Heart right ventricle (tissue), 16 donors: ENCODE measurements around the gene EXOC6. TPM values are rescaled to one million over a fixed set of nuclear protein-coding genes. Genes with fewer than 3 reads are reported as not detected.
A peak's percentile ranks its signal among the peaks of the same experiment; 100 is the strongest.

Experiments
- ATAC-seq, 8 donors: fragments of 200-7000 bp; cut with Tn5 transposase; one replicate each; pipeline ENCODE4 v1.9.1; 2020; ENCODE audit warnings: mild to moderate bottlenecking in 8 of 8, moderate library complexity in 8 of 8, moderate number of reproducible peaks in 1 of 8
- DNase-seq, 2 donors: peaks; one replicate each; pipeline ENCODE4 v3.0.0-alpha.2; 2020
- H3K27ac ChIP-seq, 10 donors: fragments of 200-600 bp; sonication (generic) in 2 of 10; one replicate each; pipeline versions ENCODE4 v1.5.0 to v1.8.0; 2020 to 2022; ENCODE audit warnings: mild to moderate bottlenecking in 3 of 10
- H3K27me3 ChIP-seq, 7 donors: fragments of 200-600 bp; one replicate each; pipeline ENCODE4 v1.8.0; 2021 to 2022; ENCODE audit warnings: mild to moderate bottlenecking in 2 of 7
- H3K36me3 ChIP-seq, 9 donors: fragments of 200-600 bp; sonication (generic) in 1 of 9; one replicate each; pipeline versions ENCODE4 v1.5.0 to v1.8.0; 2020 to 2022; ENCODE audit warnings: mild to moderate bottlenecking in 2 of 9
- H3K4me1 ChIP-seq, 9 donors: fragments of 200-600 bp; sonication (generic) in 1 of 9; one replicate each; pipeline versions ENCODE4 v1.5.0 to v1.8.0; 2020 to 2022; ENCODE audit warnings: mild to moderate bottlenecking in 4 of 9
- H3K4me3 ChIP-seq, 10 donors: fragments of 200-600 bp; sonication (generic) in 2 of 10; one replicate each; pipeline versions ENCODE4 v1.5.0 to v1.8.0; 2020 to 2022; ENCODE audit warnings: mild to moderate bottlenecking in 7 of 10, moderate library complexity in 2 of 10
- H3K9me3 ChIP-seq, 11 donors: fragments of 200-600 bp in 10 of 11; sonication (generic) in 2 of 11; one replicate each; pipeline versions ENCODE4 v1.5.0 to v1.8.0; 2013 to 2022; ENCODE audit warnings: mild to moderate bottlenecking in 2 of 11, control low read depth in 1 of 11, moderate library complexity in 1 of 11
- WGBS, 2 donors: extraction: QIAGEN DNeasy Blood & Tissue Kit; methylation state at CpG; one replicate each; pipeline ENCODE4 v1.1.7; 2013; ENCODE audit warnings: inconsistent platforms in 1 of 2; 5-methylcytosine and 5-hydroxymethylcytosine counted together
- intact Hi-C, 10 donors: fragments of 100-400 bp; cut with DNase I; formaldehyde crosslinking; loops; one replicate each; pipeline versions ENCODE4 v1.11.1 to v1.14.2; 2022
- long read RNA-seq, 3 donors: library from polyadenylated mRNA; unstranded; transcript quantifications; one replicate each; pipeline ENCODE4 v2.0.0, GENCODE V29; 2020 to 2021
- polyA plus RNA-seq, 2 donors: library from polyadenylated mRNA; stranded (reverse); fragments of 200-250 nt; gene quantifications; one replicate each; pipeline ENCODE4 v1.2.3, GENCODE V29; 2013
- total RNA-seq, 10 donors: library from RNA; stranded (reverse); fragmentation: NEBNext Ultra II Directional in 3 of 10; extraction: Animal tissue kit (Norgen Biotek cat#: 25700) in 3 of 10; gene quantifications; one replicate each; pipeline versions ENCODE4 v1.2.1 to v1.2.4, GENCODE V29; 2021 to 2023
- TF ChIP-seq, protein P1 (sequence below), 9 donors: fragments of 200-600 bp; sonication (generic) in 2 of 9; IDR thresholded peaks; one replicate each; pipeline versions ENCODE4 v1.5.0 to v1.8.0; 2021 to 2022; ENCODE audit warnings: antibody characterized with exemption in 9 of 9, mild to moderate bottlenecking in 5 of 9, moderate library complexity in 1 of 9
- donor health status: Arrhythmogenic right ventricular cardiomyopathy.
- donor health status: ischemic (EF 13 %, LVEDD 7.1; RV severe dilation, severe dysfunction).
- donor health status: healthy with polysubstance abuse.
- donor health status: DM: no; HTN: yes; CAD: no.
- donor health status: DM: no; HTN: no; CAD: no.
- donor health status: ischemic (EF 25% LVEDD 6.9; RV normal size, moderate dysfunction).
- donor health status: ischemic (EF 25% LVEDD 5.7; RV mildly dilated, moderate dysfunction).
- donor health status: healthy.
- donor health status: DM: yes; HTN: yes; CAD: no.
- donor health status: Ischemic cardiomyopathy.
- donor health status: ischemic (EF 35%, LVEDD 5.7; RV mildly dilated, moderate dysfunction).
- donor health status: nonischemic (EF 11% LVEDD 7.7; RV severe dilation, severe dysfunction).
- donor health status: DM: yes; HTN: yes; CAD: no.
- donor health status: PGD.
- donor health status: ischemic (EF 29% LVEDD 5.4; RV normal size, mild dysfunction).
- donor health status: nonischemic (EF 23%, LVEDD 6.1; RV moderate dilation, normal function).

EXOC6 gene
- 10 to 100 TPM in 2 of 10 donors, 1 to 10 TPM in 8; 8.7 to 11.7 (median 9.5) TPM for total RNA-seq
- polyA plus RNA-seq, result 1 to 10 TPM; 3.3 to 8.0 TPM
- long read RNA-seq, donor 1, partial matches to known transcripts, result 2 of 5 reads
- long read RNA-seq, donor 1, other reads (novel, unspliced or antisense), result 1 of 5 reads
- long read RNA-seq, donor 2, transcript EXOC6-201 (22 exons, 3,564 nt), result major isoform, 6 of 12 reads
- long read RNA-seq, donor 2, partial matches to known transcripts, result 0 of 12 reads
- long read RNA-seq, donor 2, other reads (novel, unspliced or antisense), result 5 of 12 reads
- long read RNA-seq, donor 3, transcript EXOC6-201 (22 exons, 3,564 nt), result major isoform, 5 of 15 reads
- long read RNA-seq, donor 3, partial matches to known transcripts, result 5 of 15 reads
- long read RNA-seq, donor 3, other reads (novel, unspliced or antisense), result 5 of 15 reads

DNA sequence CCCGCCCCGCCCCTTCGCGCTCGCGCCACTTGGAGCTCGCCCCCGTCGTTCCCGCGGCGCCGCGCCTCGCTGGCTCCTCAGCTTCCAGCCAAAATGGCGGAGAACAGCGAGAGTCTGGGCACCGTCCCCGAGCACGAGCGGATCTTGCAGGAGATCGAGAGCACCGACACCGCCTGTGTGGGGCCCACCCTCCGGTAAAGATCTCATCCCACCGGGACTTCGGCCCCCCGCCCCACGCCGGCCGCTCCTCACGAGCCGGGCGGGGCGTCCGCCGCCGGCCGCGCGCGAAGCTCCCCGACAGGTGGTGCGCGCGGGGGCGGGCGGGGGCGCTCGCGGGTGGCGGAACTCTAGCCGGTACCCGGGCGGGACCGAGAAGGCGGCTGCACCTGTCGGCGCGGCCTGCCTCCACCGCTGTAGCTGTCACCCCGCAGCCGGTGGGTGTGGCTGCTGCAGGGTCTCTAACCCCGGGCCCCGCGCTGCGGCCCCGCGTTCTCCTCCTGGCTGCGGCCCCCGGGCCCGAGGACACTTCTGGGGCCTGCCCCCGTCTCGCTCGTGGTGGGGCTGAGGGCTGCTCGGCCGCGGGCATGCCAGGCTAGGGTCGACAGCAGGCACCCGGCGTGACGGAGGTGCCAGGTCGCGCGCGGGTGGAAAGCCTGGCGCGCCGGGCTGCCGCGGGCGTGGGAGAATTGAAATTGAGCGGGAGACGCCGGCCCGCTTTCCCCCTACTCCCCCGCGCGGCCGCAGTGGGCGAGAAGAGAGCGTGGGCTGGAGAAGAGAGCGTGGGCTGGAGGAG, at the start of gene EXOC6:
TSS of gene EXOC6 (plus strand) at position 80 of the 793 bp plus-strand sequence. CDS start at position 94, 14 bp downstream.
- peak; percentile 84 to 85 for DNase-seq
- ATAC-seq, result peak; percentile 84 to 95 (median 92)
- TF ChIP-seq, protein P1, sequence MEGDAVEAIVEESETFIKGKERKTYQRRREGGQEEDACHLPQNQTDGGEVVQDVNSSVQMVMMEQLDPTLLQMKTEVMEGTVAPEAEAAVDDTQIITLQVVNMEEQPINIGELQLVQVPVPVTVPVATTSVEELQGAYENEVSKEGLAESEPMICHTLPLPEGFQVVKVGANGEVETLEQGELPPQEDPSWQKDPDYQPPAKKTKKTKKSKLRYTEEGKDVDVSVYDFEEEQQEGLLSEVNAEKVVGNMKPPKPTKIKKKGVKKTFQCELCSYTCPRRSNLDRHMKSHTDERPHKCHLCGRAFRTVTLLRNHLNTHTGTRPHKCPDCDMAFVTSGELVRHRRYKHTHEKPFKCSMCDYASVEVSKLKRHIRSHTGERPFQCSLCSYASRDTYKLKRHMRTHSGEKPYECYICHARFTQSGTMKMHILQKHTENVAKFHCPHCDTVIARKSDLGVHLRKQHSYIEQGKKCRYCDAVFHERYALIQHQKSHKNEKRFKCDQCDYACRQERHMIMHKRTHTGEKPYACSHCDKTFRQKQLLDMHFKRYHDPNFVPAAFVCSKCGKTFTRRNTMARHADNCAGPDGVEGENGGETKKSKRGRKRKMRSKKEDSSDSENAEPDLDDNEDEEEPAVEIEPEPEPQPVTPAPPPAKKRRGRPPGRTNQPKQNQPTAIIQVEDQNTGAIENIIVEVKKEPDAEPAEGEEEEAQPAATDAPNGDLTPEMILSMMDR (IDR thresholded peaks at IDR 0.05), result peak in 5 of 9 donors; percentile 2 to 20 (median 14)
- Histone ChIP-seq H3K27me3 (no peaks in the 10 kb centered on the region), H3K4me3 (peak within 1 kb of the TSS; percentile 70 to 100 (median 96)), H3K4me1 (peaks cover 0 to 38% (median 10%) of the 10 kb centered on the region in 9 donors), H3K36me3 (no peaks in the 10 kb centered on the region), H3K9me3 (peaks cover 0 to 6% (median 0%) of the 10 kb centered on the region in 11 donors), H3K27ac (peak within 1 kb of the TSS; percentile 73 to 94 (median 92))
- 0 to 1% methylated on average over 94 to 103 of the region's 103 CpGs for WGBS, 2 donors
- intact Hi-C loops, result loop anchor here in 4 of 10 donors (5.0 to 10.0 kb wide), 3 partner anchors 34 to 254 kb away; partner anchors contain the start of gene KIF11 (in 1 of the 4)

- no peaks in the 10 kb centered on the region for H3K36me3 ChIP-seq
- 56 to 80% methylated on average over 2 of the region's 2 CpGs for WGBS, 2 donors
- no peak for ATAC-seq
- no peak for DNase-seq
- H3K27me3 ChIP-seq, result no peaks in the 10 kb centered on the region
- no peak overlapping the region for H3K4me3 ChIP-seq
- no peak overlapping the region for H3K27ac ChIP-seq
- TF ChIP-seq, protein P1 (IDR thresholded peaks at IDR 0.05), result no peak
- intact Hi-C loops, result no loop called here
- H3K9me3 ChIP-seq, result peaks cover 0 to 12% (median 0%) of the 10 kb centered on the region in 11 donors
- no peaks in the 10 kb centered on the region for H3K4me1 ChIP-seq
Measured at GRCh38 chr10:92799568-92799967, 48.8 kb upstream of the EXOC6 start.

GRCh38 chr10:92800134-92800733, 48.1 kb upstream of the EXOC6 start:
- ATAC-seq (no peak), DNase-seq (no peak)
- Histone ChIP-seq H3K27ac (no peak overlapping the region), H3K36me3 (no peaks in the 10 kb centered on the region), H3K4me1 (no peaks in the 10 kb centered on the region), H3K9me3 (peaks cover 0 to 12% (median 0%) of the 10 kb centered on the region in 11 donors), H3K27me3 (no peaks in the 10 kb centered on the region), H3K4me3 (no peak overlapping the region)
- 83 to 85% methylated on average over 5 of the region's 5 CpGs for WGBS, 2 donors
- TF ChIP-seq, protein P1 (IDR thresholded peaks at IDR 0.05), result no peak
- intact Hi-C loops, result no loop called here
